ENCODE measurements around the gene STXBP6. TPM values are rescaled to one million over a fixed set of nuclear protein-coding genes. Genes with fewer than 3 reads are reported as not detected.

The STXBP6 gene
- total and polyA plus RNA-seq, 10 of the 15 experiments (the other 5 are each of a cell fraction or from before 2014, with no cell fraction given) = 1.2 to 47.3 (median 1.9) TPM

DNA sequence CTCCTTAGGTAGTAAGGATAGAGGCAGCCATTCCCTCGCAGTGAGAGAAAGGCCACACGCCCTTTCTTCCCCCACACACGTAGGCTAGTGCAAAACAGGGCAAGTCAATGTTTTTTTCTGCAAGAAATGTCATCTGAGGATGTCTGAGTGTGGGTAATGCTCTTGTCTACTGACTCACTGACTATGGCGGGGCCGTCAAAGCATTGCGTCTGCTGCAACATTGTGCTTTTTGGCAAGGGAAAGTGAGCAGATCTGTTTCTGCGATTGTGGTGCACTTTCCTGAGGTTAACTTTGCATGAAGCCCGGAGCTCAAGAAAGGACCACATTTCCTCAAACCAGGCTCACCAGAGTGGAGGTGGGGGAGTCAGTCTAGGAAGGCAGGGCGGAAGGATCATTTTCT lies 234.4 kb downstream of the STXBP6 start (continued):
- TF ChIP-seq, protein P1, sequence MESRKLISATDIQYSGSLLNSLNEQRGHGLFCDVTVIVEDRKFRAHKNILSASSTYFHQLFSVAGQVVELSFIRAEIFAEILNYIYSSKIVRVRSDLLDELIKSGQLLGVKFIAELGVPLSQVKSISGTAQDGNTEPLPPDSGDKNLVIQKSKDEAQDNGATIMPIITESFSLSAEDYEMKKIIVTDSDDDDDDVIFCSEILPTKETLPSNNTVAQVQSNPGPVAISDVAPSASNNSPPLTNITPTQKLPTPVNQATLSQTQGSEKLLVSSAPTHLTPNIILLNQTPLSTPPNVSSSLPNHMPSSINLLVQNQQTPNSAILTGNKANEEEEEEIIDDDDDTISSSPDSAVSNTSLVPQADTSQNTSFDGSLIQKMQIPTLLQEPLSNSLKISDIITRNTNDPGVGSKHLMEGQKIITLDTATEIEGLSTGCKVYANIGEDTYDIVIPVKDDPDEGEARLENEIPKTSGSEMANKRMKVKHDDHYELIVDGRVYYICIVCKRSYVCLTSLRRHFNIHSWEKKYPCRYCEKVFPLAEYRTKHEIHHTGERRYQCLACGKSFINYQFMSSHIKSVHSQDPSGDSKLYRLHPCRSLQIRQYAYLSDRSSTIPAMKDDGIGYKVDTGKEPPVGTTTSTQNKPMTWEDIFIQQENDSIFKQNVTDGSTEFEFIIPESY (IDR thresholded peaks at IDR 0.05) = no peak
- TF ChIP-seq IKZF2 (IDR thresholded peaks at IDR 0.05) (no peak), SPI1 (IDR thresholded peaks at IDR 0.05; ENCODE audit: borderline replicate concordance, insufficient read depth, low read depth, low read length) (no peak), FOXK2 (IDR thresholded peaks at IDR 0.05) (no peak)

DNA sequence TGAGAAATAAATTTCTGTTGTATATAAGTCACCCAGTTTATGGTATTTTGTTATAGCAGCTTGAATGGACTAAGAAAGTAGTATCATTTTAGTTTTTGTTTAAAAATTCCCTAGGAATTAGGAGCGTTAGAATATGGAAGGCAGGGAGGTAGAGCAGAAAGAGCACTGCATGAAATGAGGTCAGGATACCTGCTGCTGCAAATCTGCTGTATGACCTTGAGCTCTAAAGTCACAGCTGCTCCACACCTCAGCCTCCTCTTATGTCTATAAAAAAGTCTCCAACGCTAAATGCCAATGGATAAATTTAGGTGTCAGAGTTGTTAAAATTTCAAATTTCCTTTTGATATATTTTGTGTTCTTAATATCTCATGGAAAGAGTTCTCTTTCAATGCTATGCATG lies 235.0 kb downstream of the STXBP6 start:
- Histone ChIP-seq H3K27ac (ENCODE audit: control insufficient read depth, insufficient read depth) (no peak overlapping the region), H3K4me1 (ENCODE audit: control insufficient read depth, insufficient read depth, low read length) (no peaks in the 10 kb centered on the region), H4K20me1 (ENCODE audit: control insufficient read depth, insufficient read depth) (no peaks in the 10 kb centered on the region), H3K36me3 (ENCODE audit: control insufficient read depth in 2 of 2, insufficient read depth in 2 of 2, low read length in 1 of 2) (no peaks in the 10 kb centered on the region; a peak in 1 of 4 replicates), H3K27me3 (replicated peaks in 1 of 2; ENCODE audit: control insufficient read depth in 2 of 2, insufficient read depth in 2 of 2, low read length in 1 of 2) (no peaks in the 10 kb centered on the region), H3K4me3 (no peak overlapping the region), H3K79me2 (ENCODE audit: control insufficient read depth, insufficient read depth, low read length) (no peaks in the 10 kb centered on the region), H2AFZ (ENCODE audit: control insufficient read depth, low read depth, low read length) (no peak overlapping the region), H3K4me2 (ENCODE audit: control insufficient read depth, insufficient read depth) (no peak overlapping the region), H3K9me3 (replicated peaks; ENCODE audit: control insufficient read depth, insufficient read depth, low read length) (no peaks in the 10 kb centered on the region), H3K9ac (ENCODE audit: control insufficient read depth, insufficient read depth, low read length) (no peak overlapping the region)
- no TSS peak for BruUV-seq (replicated peaks)
- TF ChIP-seq ZNF207 (IDR thresholded peaks at IDR 0.05; ENCODE audit: borderline replicate concordance) = no peak
- no peak for TF ChIP-seq SMARCA5 (IDR thresholded peaks at IDR 0.05)
- no peak for TF ChIP-seq RUNX3 (IDR thresholded peaks at IDR 0.05; ENCODE audit: low read length)
- TF ChIP-seq HDAC2 (IDR thresholded peaks at IDR 0.05) = no peak
- TF ChIP-seq CHD1 (IDR thresholded peaks at IDR 0.05; ENCODE audit: low read depth, low read length) = no peak
- TF ChIP-seq, protein P2, sequence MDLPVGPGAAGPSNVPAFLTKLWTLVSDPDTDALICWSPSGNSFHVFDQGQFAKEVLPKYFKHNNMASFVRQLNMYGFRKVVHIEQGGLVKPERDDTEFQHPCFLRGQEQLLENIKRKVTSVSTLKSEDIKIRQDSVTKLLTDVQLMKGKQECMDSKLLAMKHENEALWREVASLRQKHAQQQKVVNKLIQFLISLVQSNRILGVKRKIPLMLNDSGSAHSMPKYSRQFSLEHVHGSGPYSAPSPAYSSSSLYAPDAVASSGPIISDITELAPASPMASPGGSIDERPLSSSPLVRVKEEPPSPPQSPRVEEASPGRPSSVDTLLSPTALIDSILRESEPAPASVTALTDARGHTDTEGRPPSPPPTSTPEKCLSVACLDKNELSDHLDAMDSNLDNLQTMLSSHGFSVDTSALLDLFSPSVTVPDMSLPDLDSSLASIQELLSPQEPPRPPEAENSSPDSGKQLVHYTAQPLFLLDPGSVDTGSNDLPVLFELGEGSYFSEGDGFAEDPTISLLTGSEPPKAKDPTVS (IDR thresholded peaks at IDR 0.05; ENCODE audit: low read depth, low read length) = no peak
- TF ChIP-seq, protein P3, sequence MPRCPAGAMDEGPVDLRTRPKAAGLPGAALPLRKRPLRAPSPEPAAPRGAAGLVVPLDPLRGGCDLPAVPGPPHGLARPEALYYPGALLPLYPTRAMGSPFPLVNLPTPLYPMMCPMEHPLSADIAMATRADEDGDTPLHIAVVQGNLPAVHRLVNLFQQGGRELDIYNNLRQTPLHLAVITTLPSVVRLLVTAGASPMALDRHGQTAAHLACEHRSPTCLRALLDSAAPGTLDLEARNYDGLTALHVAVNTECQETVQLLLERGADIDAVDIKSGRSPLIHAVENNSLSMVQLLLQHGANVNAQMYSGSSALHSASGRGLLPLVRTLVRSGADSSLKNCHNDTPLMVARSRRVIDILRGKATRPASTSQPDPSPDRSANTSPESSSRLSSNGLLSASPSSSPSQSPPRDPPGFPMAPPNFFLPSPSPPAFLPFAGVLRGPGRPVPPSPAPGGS (IDR thresholded peaks at IDR 0.05; ENCODE audit: borderline replicate concordance, insufficient read depth, low read depth, low read length, poor library complexity, severe bottlenecking) = no peak
- no peak for TF ChIP-seq SUPT20H (IDR thresholded peaks at IDR 0.05; ENCODE audit: borderline replicate concordance, control insufficient read depth, low read depth, low read length)
- no peak for TF ChIP-seq CREM (IDR thresholded peaks at IDR 0.05; ENCODE audit: low read depth)
- no peak for TF ChIP-seq PML (IDR thresholded peaks at IDR 0.05; ENCODE audit: low read length)
- FAIRE-seq (no peak), ATAC-seq (no peak), DNase-seq (ENCODE audit: low read depth, low spot score) (no peak)
- ChIA-PET CTCF (interaction anchor here (1.5 to 2.8 kb wide), 4 partner anchors 9 to 318 kb away, joined by 4 to 8 read pairs (median 8); no protein-coding TSS in a partner anchor), RAD21 (ENCODE audit: unreplicated experiment) (interaction anchor here (1.2 to 2.6 kb wide), 3 partner anchors 10 to 139 kb away, joined by 3 to 12 read pairs (median 3); no protein-coding TSS in a partner anchor), SMC1A (ENCODE audit: uncharacterized antibody, unreplicated experiment) (interaction anchor here (0.8 to 3.5 kb wide), 9 partner anchors 10 to 177 kb away, joined by 3 to 14 read pairs (median 6); no protein-coding TSS in a partner anchor), POLR2A (no interaction called here)
- 0% methylated on average over 2 of the region's 2 CpGs for WGBS (ENCODE audit: insufficient coverage, insufficient replicate concordance, low lambda C conversion rate, missing lambda C conversion rate)
- intact Hi-C loops (cut with micrococcal nuclease; ENCODE audit: unreplicated experiment) (no loop called here), in situ Hi-C loops (cut with MboI) (no loop called here)
